Stomach smooth muscle (tissue), 2 donors: ENCODE results near the gene KATNB1.
"Not testable (repeated sequence)": the region's sequence is repeated elsewhere in the genome, so short reads cannot be mapped to it uniquely, and the experiment has no call there.

Experiments
- H3K27ac ChIP-seq: one replicate; pipeline ENCODE4 v1.7.0; 2013; ENCODE audit warnings: mild to moderate bottlenecking, low read length, inconsistent platforms
- H3K27me3 ChIP-seq, 2 donors: one replicate each; pipeline ENCODE4 v1.7.0; 2013; ENCODE audit warnings: low read length in 2 of 2; ENCODE audit not compliant: insufficient read depth in 2 of 2, control insufficient read depth in 1 of 2
- H3K36me3 ChIP-seq, 2 donors: one replicate each; pipeline ENCODE4 v1.7.0; 2013; ENCODE audit warnings: low read length in 2 of 2; ENCODE audit not compliant: control insufficient read depth in 2 of 2, insufficient read depth in 2 of 2
- H3K4me1 ChIP-seq: one replicate; pipeline ENCODE4 v1.7.0; 2013; ENCODE audit warnings: low read length; ENCODE audit not compliant: control insufficient read depth, insufficient read depth
- H3K4me3 ChIP-seq, 2 donors: one replicate each; pipeline ENCODE4 v1.7.0; 2013; ENCODE audit warnings: low read length in 2 of 2
- H3K9ac ChIP-seq, 2 donors: one replicate each; pipeline ENCODE4 v1.7.0; 2013; ENCODE audit warnings: low read length in 2 of 2, mild to moderate bottlenecking in 1 of 2
- H3K9me3 ChIP-seq, 2 donors: one replicate each; pipeline ENCODE4 v1.7.0; 2013; ENCODE audit warnings: low read length in 2 of 2; ENCODE audit not compliant: control insufficient read depth in 2 of 2
- donor health status: healthy.
- donor health status: Pancreatic carcinoma.

KATNB1 gene

GRCh38 chr16:57785924-57786323, 50.4 kb downstream of the KATNB1 start:
- Histone ChIP-seq H3K36me3 (peaks cover 0 to 24% of the 10 kb centered on the region in 2 donors), H3K9me3 (no peaks in the 10 kb centered on the region), H3K9ac (no peak overlapping the region), H3K4me3 (no peak overlapping the region), H3K4me1 (peaks cover 13% of the 10 kb centered on the region), H3K27me3 (no peaks in the 10 kb centered on the region), H3K27ac (no peak overlapping the region)

DNA sequence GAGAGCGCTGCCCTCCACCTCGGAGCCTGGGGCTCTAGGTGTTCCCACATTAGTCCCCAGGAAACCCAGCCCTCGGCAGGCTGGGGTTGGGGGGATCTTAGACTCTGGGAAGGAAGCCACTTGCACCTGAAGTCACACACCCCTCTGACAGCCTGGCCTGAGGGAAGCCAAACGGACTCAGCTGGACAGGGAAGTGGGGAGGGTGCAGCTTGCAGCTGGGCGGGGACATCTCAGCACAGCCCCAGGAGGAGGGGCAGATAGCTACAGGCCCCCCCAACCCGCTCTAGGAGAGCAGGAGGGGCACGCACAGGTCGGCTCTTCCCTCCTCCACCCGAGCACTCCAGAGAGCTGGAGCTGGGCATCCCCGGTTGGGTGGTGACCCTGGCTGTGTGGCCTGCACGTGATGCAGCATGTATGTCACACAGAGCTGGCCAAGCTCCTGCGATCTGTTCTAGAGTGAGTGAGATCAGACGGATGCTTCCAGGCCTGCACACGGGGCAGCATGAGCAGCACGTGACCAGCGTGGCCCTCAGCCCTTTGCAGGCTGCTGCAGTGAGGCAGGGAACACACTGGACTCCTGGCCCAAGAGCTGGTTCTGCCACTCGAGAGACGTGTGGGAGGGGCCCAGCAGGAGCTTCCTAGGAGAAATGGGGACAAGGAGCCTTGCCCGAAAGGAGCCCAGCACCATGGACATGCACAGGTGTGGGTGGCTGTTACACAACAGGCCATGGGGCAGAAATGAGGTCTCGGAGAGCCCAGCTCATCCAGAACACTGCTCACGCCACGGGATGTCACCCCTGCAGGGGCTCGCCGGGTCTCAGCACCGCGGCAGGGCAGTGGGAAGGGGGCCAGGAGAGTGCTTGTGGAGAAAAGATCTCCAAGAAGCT, 51.3 kb downstream of the KATNB1 start:
- H3K9ac ChIP-seq, result no peak overlapping the region
- peaks cover 16% of the 10 kb centered on the region for H3K4me1 ChIP-seq
- H3K36me3 ChIP-seq, result peaks cover 0 to 24% of the 10 kb centered on the region in 2 donors
- H3K9me3 ChIP-seq, result no peaks in the 10 kb centered on the region
- no peaks in the 10 kb centered on the region for H3K27me3 ChIP-seq
- H3K4me3 ChIP-seq, result no peak overlapping the region
- H3K27ac ChIP-seq, result no peak overlapping the region

- Histone ChIP-seq H3K4me3 (no peak overlapping the region), H3K27ac (no peak overlapping the region), H3K27me3 (no peaks in the 10 kb centered on the region), H3K9ac (no peak overlapping the region), H3K9me3 (no peaks in the 10 kb centered on the region), H3K4me1 (peaks cover 19% of the 10 kb centered on the region), H3K36me3 (peaks cover 0 to 23% of the 10 kb centered on the region in 2 donors)
These were observed 51.9 kb downstream of the KATNB1 start for GRCh38 chr16:57787519-57787905.

- no peaks in the 10 kb centered on the region for H3K9me3 ChIP-seq
- H3K27ac ChIP-seq, result no peak overlapping the region
- no peaks in the 10 kb centered on the region for H3K27me3 ChIP-seq
- H3K36me3 ChIP-seq, result peaks cover 0 to 23% of the 10 kb centered on the region in 2 donors
- H3K4me1 ChIP-seq, result peaks cover 19% of the 10 kb centered on the region
- no peak overlapping the region for H3K4me3 ChIP-seq
- no peak overlapping the region for H3K9ac ChIP-seq
These were observed 52.8 kb downstream of the KATNB1 start for GRCh38 chr16:57788252-57788841.

DNA sequence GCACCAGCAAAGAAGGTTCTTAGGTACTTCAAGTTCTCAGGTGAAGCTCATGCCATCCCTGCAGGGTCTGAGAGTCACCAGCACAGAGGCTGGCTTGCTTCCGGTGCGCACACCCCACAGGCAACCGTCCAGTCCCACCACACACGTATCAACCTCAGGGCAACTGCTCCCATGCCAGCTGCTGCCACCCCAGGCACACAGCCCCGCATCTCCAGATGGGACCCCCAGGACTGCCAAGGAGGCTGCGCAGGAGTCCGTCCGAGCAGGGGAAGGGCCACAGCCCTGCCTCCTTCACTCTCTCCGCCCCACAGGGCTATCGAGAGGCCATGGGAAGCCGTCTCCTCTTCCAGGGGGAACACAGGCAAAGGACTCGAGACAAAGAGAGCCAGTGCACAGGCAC, 53.4 kb downstream of the KATNB1 start:
- H3K9ac ChIP-seq, result no peak overlapping the region
- peaks cover 0 to 22% of the 10 kb centered on the region in 2 donors for H3K36me3 ChIP-seq
- no peak overlapping the region for H3K4me3 ChIP-seq
- no peaks in the 10 kb centered on the region for H3K27me3 ChIP-seq
- H3K9me3 ChIP-seq, result no peaks in the 10 kb centered on the region
- no peak overlapping the region for H3K27ac ChIP-seq
- peaks cover 19% of the 10 kb centered on the region for H3K4me1 ChIP-seq

GRCh38 chr16:57791195-57791892, 55.8 kb downstream of the KATNB1 start:
- Histone ChIP-seq H3K36me3 (peaks cover 0 to 13% of the 10 kb centered on the region in 2 donors), H3K4me1 (peaks cover 15% of the 10 kb centered on the region), H3K4me3 (no peak overlapping the region), H3K27ac (no peak overlapping the region), H3K27me3 (no peaks in the 10 kb centered on the region), H3K9me3 (no peaks in the 10 kb centered on the region), H3K9ac (no peak overlapping the region)

- no peaks in the 10 kb centered on the region for H3K27me3 ChIP-seq
- H3K4me1 ChIP-seq, result peaks cover 10% of the 10 kb centered on the region
- H3K9ac ChIP-seq, result no peak overlapping the region
- no peaks in the 10 kb centered on the region for H3K9me3 ChIP-seq
- H3K4me3 ChIP-seq, result no peak overlapping the region
- H3K27ac ChIP-seq, result no peak overlapping the region
- peaks cover 0 to 13% of the 10 kb centered on the region in 2 donors for H3K36me3 ChIP-seq
These were observed 56.4 kb downstream of the KATNB1 start for GRCh38 chr16:57791893-57792461.

DNA sequence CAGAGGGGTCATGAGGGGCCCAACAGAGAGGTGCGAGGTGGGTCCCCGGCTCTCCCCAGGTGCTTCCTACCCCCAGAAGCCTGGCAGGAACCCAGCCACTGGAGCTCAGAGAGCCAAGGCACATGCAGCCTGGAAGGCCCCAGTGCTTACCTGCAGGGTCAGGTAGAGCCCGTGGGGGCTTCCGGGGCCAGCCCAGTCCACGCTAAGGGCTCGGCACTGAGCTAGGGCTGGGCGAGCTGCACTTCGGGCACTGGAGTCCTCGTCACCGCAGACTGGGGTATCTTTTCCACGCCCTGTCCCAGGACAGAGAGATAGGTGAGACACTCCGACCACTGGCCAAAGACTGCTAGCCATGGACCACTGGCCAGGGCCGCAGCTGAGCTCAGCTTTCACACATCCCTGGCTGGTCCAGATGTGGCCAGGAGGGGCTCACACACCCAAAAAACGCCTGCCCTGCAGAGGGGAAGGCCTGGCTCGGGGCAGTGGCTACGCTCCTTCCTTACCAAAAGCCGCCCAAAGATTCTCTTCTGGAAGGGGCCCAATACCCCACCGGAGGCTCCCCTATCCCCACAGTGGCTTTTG, 59.4 kb downstream of the KATNB1 start:
- no peaks in the 10 kb centered on the region for H3K9me3 ChIP-seq
- no peaks in the 10 kb centered on the region for H3K27me3 ChIP-seq
- no peak overlapping the region for H3K27ac ChIP-seq
- H3K4me1 ChIP-seq, result peaks cover 13% of the 10 kb centered on the region
- no peak overlapping the region for H3K4me3 ChIP-seq
- H3K36me3 ChIP-seq, result peaks cover 0 to 13% of the 10 kb centered on the region in 2 donors
- no peak overlapping the region for H3K9ac ChIP-seq

DNA sequence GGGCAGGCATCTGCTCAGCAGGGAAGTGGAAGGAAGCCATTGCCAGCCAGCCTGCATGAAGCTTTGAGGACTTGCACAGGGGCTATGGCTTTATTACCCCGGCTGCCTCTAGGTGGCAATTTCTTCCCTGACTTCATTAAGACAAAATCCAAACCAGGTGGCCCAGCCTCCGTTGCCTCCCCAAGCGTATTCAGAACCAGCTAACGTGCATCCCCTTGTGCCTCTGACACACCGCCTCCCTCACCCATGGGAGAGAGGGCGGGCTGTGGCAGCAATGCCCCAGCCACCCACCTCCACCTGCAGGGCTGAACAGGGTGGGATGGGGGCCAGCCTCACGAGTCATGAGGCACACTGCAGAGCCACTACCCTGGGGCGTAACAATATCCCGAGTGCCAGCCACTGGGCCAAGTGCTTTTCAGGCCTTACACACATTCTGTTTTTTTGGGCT, 59.9 kb downstream of the KATNB1 start:
- Histone ChIP-seq H3K4me1 (peaks cover 18% of the 10 kb centered on the region), H3K9me3 (no peaks in the 10 kb centered on the region), H3K36me3 (peaks cover 0 to 13% of the 10 kb centered on the region in 2 donors), H3K27me3 (no peaks in the 10 kb centered on the region), H3K4me3 (no peak overlapping the region), H3K9ac (no peak overlapping the region), H3K27ac (no peak overlapping the region)

DNA sequence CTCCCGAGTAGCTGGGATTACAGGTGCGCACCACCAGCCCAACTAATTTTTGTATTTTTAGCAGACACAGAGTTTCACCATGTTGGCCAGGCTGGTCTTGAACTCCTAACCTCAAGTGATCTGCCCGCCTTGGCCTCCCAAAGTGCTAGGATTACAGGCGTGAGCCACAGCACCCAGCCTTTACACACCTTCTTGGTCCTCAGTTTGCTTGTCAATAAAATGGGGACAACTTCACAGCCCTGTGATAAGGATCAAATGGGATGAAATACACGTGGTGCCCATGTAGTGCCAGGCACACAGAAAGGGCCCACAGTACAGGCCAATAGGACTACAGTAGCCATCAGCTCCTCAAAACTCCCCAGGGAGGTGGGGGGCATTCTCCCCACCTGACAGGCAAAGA, 60.4 kb downstream of the KATNB1 start:
- peaks cover 0 to 10% of the 10 kb centered on the region in 2 donors for H3K36me3 ChIP-seq
- not testable (repeated sequence) for H3K9me3 ChIP-seq, H3K27ac ChIP-seq, H3K4me3 ChIP-seq, H3K9ac ChIP-seq, H3K27me3 ChIP-seq
- H3K4me1 ChIP-seq, result peaks cover 20% of the 10 kb centered on the region
